Measurements from ENCODE around the gene RPUSD3. TPM values are rescaled to one million over a fixed set of nuclear protein-coding genes. Genes with fewer than 3 reads are reported as not detected.

RPUSD3 gene
- polyA plus RNA-seq, 2 of the 4 experiments (the other 2 are of a cell fraction): 38.9 to 44.5 TPM

DNA sequence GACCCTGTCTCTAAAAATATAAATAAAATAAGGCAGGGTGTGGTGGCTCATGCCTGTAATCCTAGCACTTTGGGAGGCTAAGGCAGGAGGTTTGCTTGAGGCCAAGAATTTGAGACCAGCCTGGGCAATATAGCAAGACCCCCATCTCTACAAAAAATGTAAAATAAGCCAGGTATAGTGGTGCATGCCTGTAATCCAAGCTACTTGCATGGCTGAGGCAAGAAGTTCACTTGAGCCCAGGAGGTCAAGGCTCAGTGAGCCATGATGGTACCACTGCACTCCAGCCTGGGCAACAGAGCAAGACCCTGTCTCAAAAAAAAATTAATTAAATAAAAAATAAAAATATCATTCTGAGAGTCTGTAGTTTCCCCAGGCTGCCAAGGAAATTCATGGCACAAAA, 42.5 kb upstream of the RPUSD3 start:
- ChIA-PET POLR2A (no interaction called here), CTCF (interaction anchor here (1.1 to 1.8 kb wide), 4 partner anchors 17 to 60 kb away, joined by 3 to 9 read pairs (median 4); partner anchors contain the start of gene IL17RE)
- Histone ChIP-seq H3K4me2 (no peak overlapping the region), H3K9me3 (no peaks in the 10 kb centered on the region), H3K4me1 (peaks cover 29% of the 10 kb centered on the region), H3K4me3 (no peak overlapping the region), H3K27ac (peak overlapping the region; percentile 88 to 89)
- TF ChIP-seq, protein P1, sequence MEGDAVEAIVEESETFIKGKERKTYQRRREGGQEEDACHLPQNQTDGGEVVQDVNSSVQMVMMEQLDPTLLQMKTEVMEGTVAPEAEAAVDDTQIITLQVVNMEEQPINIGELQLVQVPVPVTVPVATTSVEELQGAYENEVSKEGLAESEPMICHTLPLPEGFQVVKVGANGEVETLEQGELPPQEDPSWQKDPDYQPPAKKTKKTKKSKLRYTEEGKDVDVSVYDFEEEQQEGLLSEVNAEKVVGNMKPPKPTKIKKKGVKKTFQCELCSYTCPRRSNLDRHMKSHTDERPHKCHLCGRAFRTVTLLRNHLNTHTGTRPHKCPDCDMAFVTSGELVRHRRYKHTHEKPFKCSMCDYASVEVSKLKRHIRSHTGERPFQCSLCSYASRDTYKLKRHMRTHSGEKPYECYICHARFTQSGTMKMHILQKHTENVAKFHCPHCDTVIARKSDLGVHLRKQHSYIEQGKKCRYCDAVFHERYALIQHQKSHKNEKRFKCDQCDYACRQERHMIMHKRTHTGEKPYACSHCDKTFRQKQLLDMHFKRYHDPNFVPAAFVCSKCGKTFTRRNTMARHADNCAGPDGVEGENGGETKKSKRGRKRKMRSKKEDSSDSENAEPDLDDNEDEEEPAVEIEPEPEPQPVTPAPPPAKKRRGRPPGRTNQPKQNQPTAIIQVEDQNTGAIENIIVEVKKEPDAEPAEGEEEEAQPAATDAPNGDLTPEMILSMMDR (IDR thresholded peaks at IDR 0.05): no peak
- TF ChIP-seq CHD4 (IDR thresholded peaks at IDR 0.05; ENCODE audit: borderline replicate concordance) (no peak), JUN (IDR thresholded peaks at IDR 0.05) (no peak), CBX8 (IDR thresholded peaks at IDR 0.05) (no peak), POLR2AphosphoS2 (conservative IDR thresholded peaks at IDR 0.05; ENCODE audit: low read length) (no peak), TFCP2L1 (CRISPR knock-in tag; IDR thresholded peaks at IDR 0.05) (no peak), NPAS2 (CRISPR knock-in tag; IDR thresholded peaks at IDR 0.05; ENCODE audit: borderline replicate concordance) (no peak), SREBF2 (IDR thresholded peaks at IDR 0.05) (no peak), HOXB13 (CRISPR knock-in tag; IDR thresholded peaks at IDR 0.05; ENCODE audit: low read depth) (no peak), RFX5 (IDR thresholded peaks at IDR 0.05) (no peak), GATA3 (IDR thresholded peaks at IDR 0.05; ENCODE audit: borderline replicate concordance) (no peak), HEYL (CRISPR knock-in tag; IDR thresholded peaks at IDR 0.05) (no peak)
- TF ChIP-seq, protein P2, sequence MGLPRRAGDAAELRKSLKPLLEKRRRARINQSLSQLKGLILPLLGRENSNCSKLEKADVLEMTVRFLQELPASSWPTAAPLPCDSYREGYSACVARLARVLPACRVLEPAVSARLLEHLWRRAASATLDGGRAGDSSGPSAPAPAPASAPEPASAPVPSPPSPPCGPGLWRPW (IDR thresholded peaks at IDR 0.05): no peak
- TF ChIP-seq, protein P3, sequence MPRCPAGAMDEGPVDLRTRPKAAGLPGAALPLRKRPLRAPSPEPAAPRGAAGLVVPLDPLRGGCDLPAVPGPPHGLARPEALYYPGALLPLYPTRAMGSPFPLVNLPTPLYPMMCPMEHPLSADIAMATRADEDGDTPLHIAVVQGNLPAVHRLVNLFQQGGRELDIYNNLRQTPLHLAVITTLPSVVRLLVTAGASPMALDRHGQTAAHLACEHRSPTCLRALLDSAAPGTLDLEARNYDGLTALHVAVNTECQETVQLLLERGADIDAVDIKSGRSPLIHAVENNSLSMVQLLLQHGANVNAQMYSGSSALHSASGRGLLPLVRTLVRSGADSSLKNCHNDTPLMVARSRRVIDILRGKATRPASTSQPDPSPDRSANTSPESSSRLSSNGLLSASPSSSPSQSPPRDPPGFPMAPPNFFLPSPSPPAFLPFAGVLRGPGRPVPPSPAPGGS (IDR thresholded peaks at IDR 0.05): no peak
- TF ChIP-seq, protein P4, sequence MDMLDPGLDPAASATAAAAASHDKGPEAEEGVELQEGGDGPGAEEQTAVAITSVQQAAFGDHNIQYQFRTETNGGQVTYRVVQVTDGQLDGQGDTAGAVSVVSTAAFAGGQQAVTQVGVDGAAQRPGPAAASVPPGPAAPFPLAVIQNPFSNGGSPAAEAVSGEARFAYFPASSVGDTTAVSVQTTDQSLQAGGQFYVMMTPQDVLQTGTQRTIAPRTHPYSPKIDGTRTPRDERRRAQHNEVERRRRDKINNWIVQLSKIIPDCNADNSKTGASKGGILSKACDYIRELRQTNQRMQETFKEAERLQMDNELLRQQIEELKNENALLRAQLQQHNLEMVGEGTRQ (IDR thresholded peaks at IDR 0.05): no peak
- TF ChIP-seq, protein P5, sequence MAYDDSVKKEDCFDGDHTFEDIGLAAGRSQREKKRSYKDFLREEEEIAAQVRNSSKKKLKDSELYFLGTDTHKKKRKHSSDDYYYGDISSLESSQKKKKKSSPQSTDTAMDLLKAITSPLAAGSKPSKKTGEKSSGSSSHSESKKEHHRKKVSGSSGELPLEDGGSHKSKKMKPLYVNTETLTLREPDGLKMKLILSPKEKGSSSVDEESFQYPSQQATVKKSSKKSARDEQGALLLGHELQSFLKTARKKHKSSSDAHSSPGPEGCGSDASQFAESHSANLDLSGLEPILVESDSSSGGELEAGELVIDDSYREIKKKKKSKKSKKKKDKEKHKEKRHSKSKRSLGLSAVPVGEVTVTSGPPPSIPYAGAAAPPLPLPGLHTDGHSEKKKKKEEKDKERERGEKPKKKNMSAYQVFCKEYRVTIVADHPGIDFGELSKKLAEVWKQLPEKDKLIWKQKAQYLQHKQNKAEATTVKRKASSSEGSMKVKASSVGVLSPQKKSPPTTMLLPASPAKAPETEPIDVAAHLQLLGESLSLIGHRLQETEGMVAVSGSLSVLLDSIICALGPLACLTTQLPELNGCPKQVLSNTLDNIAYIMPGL (CRISPR knock-in tag; IDR thresholded peaks at IDR 0.05; ENCODE audit: borderline replicate concordance): no peak
- FAIRE-seq: no peak
- DNase-seq (ENCODE audit: low read depth in 1 of 2, low spot score in 1 of 2): no peak
- ATAC-seq: no peak

DNA sequence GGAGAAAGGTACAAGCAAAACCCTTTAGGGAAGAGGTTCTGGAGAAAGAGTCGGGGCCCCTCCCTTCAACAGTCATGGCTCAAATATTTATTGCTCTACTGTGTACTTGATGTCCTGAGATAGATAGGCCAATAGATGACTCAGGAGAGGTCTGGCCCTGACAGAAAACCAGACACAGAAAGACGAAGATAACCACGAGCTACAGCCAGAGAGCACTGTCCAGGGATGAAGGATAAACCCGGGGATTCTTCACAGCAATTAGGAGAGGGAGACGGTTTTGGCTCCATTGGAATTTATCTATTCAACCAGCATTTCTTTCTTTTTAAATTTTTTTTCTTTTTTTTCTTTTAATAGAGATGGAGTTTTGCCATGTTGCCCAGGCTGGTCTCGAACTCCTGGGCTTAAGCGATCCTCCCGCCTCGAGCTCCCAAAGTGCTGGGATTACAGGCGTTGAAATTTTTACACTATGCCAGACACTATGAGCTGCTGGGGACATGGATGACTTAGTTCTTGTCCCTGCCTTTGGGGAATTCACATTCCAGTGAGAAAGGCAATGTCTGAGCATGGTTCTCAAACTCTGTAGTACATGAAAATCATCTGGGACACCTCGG, 40.9 kb upstream of the RPUSD3 start:
- FAIRE-seq (no peak), ATAC-seq (peak; percentile 98 to 99), DNase-seq (ENCODE audit: low read depth in 1 of 2, low spot score in 1 of 2) (peak; percentile 93 to 96)
- H3K4me1 ChIP-seq: peaks cover 31% of the 10 kb centered on the region
- H3K4me3 ChIP-seq: no peak overlapping the region
- ChIA-PET POLR2A (interaction anchor here (0.5 to 2.5 kb wide), 10 partner anchors 9 to 92 kb away, joined by 3 to 14 read pairs (median 4); partner anchors contain the start of genes CRELD1 and RPUSD3), CTCF (interaction anchor here (0.8 to 3.3 kb wide), 12 partner anchors 10 to 62 kb away, joined by 3 to 17 read pairs (median 4); partner anchors contain the start of gene CRELD1)
- H3K27ac ChIP-seq: peak overlapping the region; percentile 88 to 89
- peak overlapping the region; percentile 71 for H3K4me2 ChIP-seq
- WGBS (ENCODE audit: missing lambda C conversion rate): 19% methylated on average over 11 of the region's 11 CpGs
- no peaks in the 10 kb centered on the region for H3K9me3 ChIP-seq
- TF ChIP-seq JUNB (IDR thresholded peaks at IDR 0.05): peak; percentile 43; the same call in 1 of the 2 replicates
- TF ChIP-seq SREBF2 (IDR thresholded peaks at IDR 0.05): no peak
- no peak for TF ChIP-seq POLR2AphosphoS2 (conservative IDR thresholded peaks at IDR 0.05; ENCODE audit: low read length)
- TF ChIP-seq, protein P5 (CRISPR knock-in tag; IDR thresholded peaks at IDR 0.05; ENCODE audit: borderline replicate concordance): no peak
- TF ChIP-seq EHF (CRISPR knock-in tag; IDR thresholded peaks at IDR 0.05): no peak
- TF ChIP-seq, protein P6, sequence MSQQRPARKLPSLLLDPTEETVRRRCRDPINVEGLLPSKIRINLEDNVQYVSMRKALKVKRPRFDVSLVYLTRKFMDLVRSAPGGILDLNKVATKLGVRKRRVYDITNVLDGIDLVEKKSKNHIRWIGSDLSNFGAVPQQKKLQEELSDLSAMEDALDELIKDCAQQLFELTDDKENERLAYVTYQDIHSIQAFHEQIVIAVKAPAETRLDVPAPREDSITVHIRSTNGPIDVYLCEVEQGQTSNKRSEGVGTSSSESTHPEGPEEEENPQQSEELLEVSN (IDR thresholded peaks at IDR 0.05; ENCODE audit: borderline replicate concordance, low read depth): peak; percentile 48; the same call in 1 of the 2 replicates
- no peak for TF ChIP-seq KDM1A (IDR thresholded peaks at IDR 0.05; ENCODE audit: low read depth)
- TF ChIP-seq FOSB (CRISPR knock-in tag; IDR thresholded peaks at IDR 0.05): no peak
- no peak for TF ChIP-seq RCOR1 (IDR thresholded peaks at IDR 0.05; ENCODE audit: low read depth, low read length)
- peak in 1 of 2 experiments; percentile 53; a peak in 2 of 4 replicates for TF ChIP-seq CEBPB (IDR thresholded peaks at IDR 0.05)
- TF ChIP-seq ZSCAN20 (CRISPR knock-in tag; IDR thresholded peaks at IDR 0.05): 0 out of 2 replicates have a peak, but pooled peaks have one; percentile 34
- peak; percentile 86 for TF ChIP-seq FOSL2 (IDR thresholded peaks at IDR 0.05)
- peak; percentile 94 for TF ChIP-seq FOSL2 (CRISPR knock-in tag; IDR thresholded peaks at IDR 0.05)
- TF ChIP-seq, protein P7, sequence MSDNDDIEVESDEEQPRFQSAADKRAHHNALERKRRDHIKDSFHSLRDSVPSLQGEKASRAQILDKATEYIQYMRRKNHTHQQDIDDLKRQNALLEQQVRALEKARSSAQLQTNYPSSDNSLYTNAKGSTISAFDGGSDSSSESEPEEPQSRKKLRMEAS (IDR thresholded peaks at IDR 0.05): peak; percentile 67
- TF ChIP-seq MAFK (IDR thresholded peaks at IDR 0.05; ENCODE audit: partially characterized antibody): no peak
- no peak for TF ChIP-seq FOXS1 (CRISPR knock-in tag; IDR thresholded peaks at IDR 0.05)
